Keratinocyte (primary cell): ENCODE data around the gene IFNL1. TPM values are rescaled to one million over a fixed set of nuclear protein-coding genes. Genes with fewer than 3 reads are reported as not detected.

Experiments
- DNase-seq: peaks from one replicate; pipeline ENCODE4 v3.0.0-alpha.2; 2011; ENCODE audit warnings: low read depth, missing footprints, low spot score
- FAIRE-seq: peaks from 2 replicates; lab custom pipeline; 2011; peaks lifted over from hg19 to GRCh38; lab: Jason Lieb, UNC
- H2AFZ ChIP-seq: 2 replicates; pipeline ENCODE4 v1.6.0; 2012; ENCODE audit warnings: low read length, control low read depth, inconsistent platforms; ENCODE audit not compliant: control insufficient read depth
- H3K27ac ChIP-seq: 2 replicates; pipeline ENCODE4 v1.5.1; 2011; ENCODE audit warnings: low read length; ENCODE audit not compliant: control insufficient read depth, insufficient read depth
- H3K27me3 ChIP-seq: 3 replicates; pipeline ENCODE4 v1.6.0; 2011; ENCODE audit warnings: low read length; ENCODE audit not compliant: control insufficient read depth, insufficient read depth; ENCODE audit errors: extremely low read depth
- H3K36me3 ChIP-seq, 2 experiments: 2 replicates in 1 of 2; 3 replicates in 1 of 2; pipeline ENCODE4 v1.5.1; 2011; ENCODE audit warnings: low read length in 2 of 2, mild to moderate bottlenecking in 1 of 2; ENCODE audit not compliant: control insufficient read depth in 2 of 2, insufficient read depth in 2 of 2; ENCODE audit errors: extremely low read depth in 1 of 2
- H3K4me1 ChIP-seq: 3 replicates; pipeline ENCODE4 v1.5.1; 2011; ENCODE audit warnings: low read length; ENCODE audit not compliant: control insufficient read depth, insufficient read depth; ENCODE audit errors: extremely low read depth
- H3K4me2 ChIP-seq: 3 replicates; pipeline ENCODE4 v1.6.0; 2011; ENCODE audit warnings: low read depth, low read length; ENCODE audit not compliant: control insufficient read depth, insufficient read depth; ENCODE audit errors: extremely low read depth
- H3K4me3 ChIP-seq, 3 experiments: fragments of 200-600 bp in 1 of 3; sonication (generic) in 1 of 3; 2 replicates in 2 of 3; 3 replicates in 1 of 3; pipeline ENCODE4 v1.5.1; 2011 to 2016; ENCODE audit warnings: low read length in 3 of 3, mild to moderate bottlenecking in 3 of 3, control low read depth in 2 of 3, inconsistent platforms in 1 of 3, low read depth in 1 of 3, mixed read lengths in 1 of 3, mixed run types in 1 of 3, moderate library complexity in 1 of 3; ENCODE audit not compliant: control insufficient read depth in 2 of 3, insufficient read depth in 2 of 3; ENCODE audit errors: extremely low read depth in 1 of 3
- H3K79me2 ChIP-seq: 2 replicates; pipeline ENCODE4 v1.6.0; 2012; ENCODE audit warnings: low read length; ENCODE audit not compliant: control insufficient read depth, insufficient read depth
- H3K9ac ChIP-seq: 3 replicates; pipeline ENCODE4 v1.6.0; 2011; ENCODE audit warnings: low read length; ENCODE audit not compliant: control insufficient read depth, insufficient read depth; ENCODE audit errors: extremely low read depth
- H3K9me1 ChIP-seq: 3 replicates; pipeline ENCODE4 v1.6.0; 2011; ENCODE audit warnings: low read length; ENCODE audit not compliant: control insufficient read depth, insufficient read depth; ENCODE audit errors: extremely low read depth
- H3K9me3 ChIP-seq: 2 replicates; pipeline ENCODE4 v1.5.1; 2012; ENCODE audit warnings: low read depth, low read length; ENCODE audit not compliant: control insufficient read depth
- H4K20me1 ChIP-seq: 3 replicates; pipeline ENCODE4 v1.6.0; 2011; ENCODE audit warnings: low read length; ENCODE audit not compliant: control insufficient read depth, insufficient read depth; ENCODE audit errors: extremely low read depth
- EZH2 ChIP-seq: IDR thresholded peaks from one replicate; pipeline ENCODE4 v1.6.1; 2012; ENCODE audit warnings: inconsistent platforms, mild to moderate bottlenecking, low read length, moderate library complexity
- dilution Hi-C: fragments of 300-500 bp; cut with MboI; formaldehyde crosslinking; loops from one replicate; pipeline ENCODE4 v1.7.0; 2020; ENCODE audit warnings: low sequenced_read_pairs; ENCODE audit not compliant: extremely low pct_ligation_motif_present
- polyA plus RNA-seq, 5 experiments: library from polyadenylated mRNA; depleted of rRNA in 3 of 5; stranded (reverse) in 3 of 5; stranded (forward) in 1 of 5; unstranded in 1 of 5; fragments of >200 nt; gene quantifications; 1 replicate in 1 of 5; 2 replicates in 3 of 5; 3 replicates in 1 of 5; pipeline versions ENCODE4 v1.2.1 to v1.2.3, GENCODE V29; 2011 to 2012; ENCODE audit warnings: missing spikeins in 2 of 5, low read depth in 1 of 5, low replicate concordance in 1 of 5
- TF ChIP-seq, protein P1 (sequence below), 3 experiments: IDR thresholded peaks in 1 of 3; conservative IDR thresholded peaks in 1 of 3; optimal IDR thresholded peaks in 1 of 3; 2 replicates in 2 of 3; 3 replicates in 1 of 3; pipeline versions ENCODE3 to v1.5.1; 2011; ENCODE audit warnings: low read length in 3 of 3, mild to moderate bottlenecking in 3 of 3, moderate library complexity in 2 of 3, control low read depth in 1 of 3, inconsistent platforms in 1 of 3; ENCODE audit not compliant: insufficient read depth in 2 of 3; ENCODE audit errors: extremely low read depth in 1 of 3

IFNL1 gene
- polyA plus RNA-seq, 1 donor (not counting 4 experiments of a cell fraction or from before 2014, with no cell fraction given) = not detected

GRCh38 chr19:39284032-39284431 lies 12.2 kb upstream of the IFNL1 start:
- Histone ChIP-seq H3K4me2 (no peak overlapping the region), H3K9me3 (no peaks in the 10 kb centered on the region), H3K27ac (no peak overlapping the region), H3K27me3 (no peaks in the 10 kb centered on the region), H2AFZ (no peak overlapping the region), H3K79me2 (no peaks in the 10 kb centered on the region), H3K9ac (no peak overlapping the region), H3K4me3 (no peak overlapping the region), H4K20me1 (no peaks in the 10 kb centered on the region), H3K9me1 (no peaks in the 10 kb centered on the region), H3K4me1 (no peaks in the 10 kb centered on the region), H3K36me3 (no peaks in the 10 kb centered on the region)
- dilution Hi-C loops = no loop called here
- no peak for TF ChIP-seq EZH2
- TF ChIP-seq, protein P1, sequence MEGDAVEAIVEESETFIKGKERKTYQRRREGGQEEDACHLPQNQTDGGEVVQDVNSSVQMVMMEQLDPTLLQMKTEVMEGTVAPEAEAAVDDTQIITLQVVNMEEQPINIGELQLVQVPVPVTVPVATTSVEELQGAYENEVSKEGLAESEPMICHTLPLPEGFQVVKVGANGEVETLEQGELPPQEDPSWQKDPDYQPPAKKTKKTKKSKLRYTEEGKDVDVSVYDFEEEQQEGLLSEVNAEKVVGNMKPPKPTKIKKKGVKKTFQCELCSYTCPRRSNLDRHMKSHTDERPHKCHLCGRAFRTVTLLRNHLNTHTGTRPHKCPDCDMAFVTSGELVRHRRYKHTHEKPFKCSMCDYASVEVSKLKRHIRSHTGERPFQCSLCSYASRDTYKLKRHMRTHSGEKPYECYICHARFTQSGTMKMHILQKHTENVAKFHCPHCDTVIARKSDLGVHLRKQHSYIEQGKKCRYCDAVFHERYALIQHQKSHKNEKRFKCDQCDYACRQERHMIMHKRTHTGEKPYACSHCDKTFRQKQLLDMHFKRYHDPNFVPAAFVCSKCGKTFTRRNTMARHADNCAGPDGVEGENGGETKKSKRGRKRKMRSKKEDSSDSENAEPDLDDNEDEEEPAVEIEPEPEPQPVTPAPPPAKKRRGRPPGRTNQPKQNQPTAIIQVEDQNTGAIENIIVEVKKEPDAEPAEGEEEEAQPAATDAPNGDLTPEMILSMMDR (optimal IDR thresholded peaks at IDR 0.05 in 1 of 3, IDR thresholded peaks at IDR 0.05 in 1 of 3, conservative IDR thresholded peaks at IDR 0.05 in 1 of 3; ENCODE audit: extremely low read depth in 1 of 3, insufficient read depth in 2 of 3, low read length in 3 of 3) = no peak
- no peak for DNase-seq
- FAIRE-seq = no peak

GRCh38 chr19:39293394-39293793 lies 2.8 kb upstream of the IFNL1 start:
- no peak overlapping the region for H3K9ac ChIP-seq
- H3K9me3 ChIP-seq = no peaks in the 10 kb centered on the region
- H3K9me1 ChIP-seq = no peaks in the 10 kb centered on the region
- no peak overlapping the region for H2AFZ ChIP-seq
- no peak overlapping the region for H3K4me2 ChIP-seq
- no peak for DNase-seq
- no peaks in the 10 kb centered on the region for H3K4me1 ChIP-seq
- dilution Hi-C loops = no loop called here
- H3K36me3 ChIP-seq = no peaks in the 10 kb centered on the region
- no peak overlapping the region for H3K4me3 ChIP-seq
- no peak overlapping the region for H3K27ac ChIP-seq
- no peaks in the 10 kb centered on the region for H4K20me1 ChIP-seq
- no peak for FAIRE-seq
- peaks cover 3% of the 10 kb centered on the region for H3K27me3 ChIP-seq
- H3K79me2 ChIP-seq = no peaks in the 10 kb centered on the region
- no peak for TF ChIP-seq EZH2
- TF ChIP-seq, protein P1 (optimal IDR thresholded peaks at IDR 0.05 in 1 of 3, IDR thresholded peaks at IDR 0.05 in 1 of 3, conservative IDR thresholded peaks at IDR 0.05 in 1 of 3; ENCODE audit: extremely low read depth in 1 of 3, insufficient read depth in 2 of 3, low read length in 3 of 3) = no peak
